ENCODE data around the gene RBM45.

The RBM45 gene

DNA sequence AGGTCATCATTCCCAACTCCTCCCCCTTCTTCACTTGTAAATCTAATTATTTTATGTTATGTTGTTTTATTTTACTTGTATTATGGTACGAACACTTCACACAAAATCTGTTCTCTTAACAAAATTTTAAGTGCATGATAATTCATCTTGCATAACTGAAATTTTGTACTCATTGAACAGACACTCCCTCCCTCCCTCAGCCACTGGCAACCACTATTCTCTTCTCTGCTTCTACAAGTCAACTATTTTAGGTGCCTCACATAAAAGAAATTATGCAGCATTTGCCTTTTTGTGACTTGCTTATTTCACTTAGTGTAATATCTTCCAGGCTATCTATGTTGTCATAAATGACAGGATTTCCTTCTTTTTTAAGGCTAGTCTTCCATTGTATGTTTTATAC lies 51.7 kb downstream of the RBM45 start:
- no peak for DNase-seq

DNA sequence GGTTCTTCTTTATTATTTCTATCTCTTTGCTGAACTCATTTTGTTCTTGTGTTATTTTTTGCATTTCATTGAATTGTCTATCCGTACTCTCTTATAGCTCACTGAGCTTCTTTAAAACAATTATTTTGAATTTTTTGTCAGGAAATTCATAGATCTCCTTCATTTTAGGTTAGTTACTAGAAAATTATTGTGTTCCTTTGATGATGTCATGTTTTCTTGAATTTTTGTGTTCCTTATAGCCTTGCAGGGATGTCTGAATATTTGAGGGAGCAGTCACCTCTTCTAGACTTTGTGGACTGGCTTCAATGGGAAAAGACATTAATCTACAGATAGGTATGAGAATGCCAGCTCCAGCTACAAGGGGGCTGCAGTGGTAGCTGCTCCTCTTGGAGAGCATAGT lies 61.4 kb downstream of the RBM45 start:
- DNase-seq, result no peak

DNA sequence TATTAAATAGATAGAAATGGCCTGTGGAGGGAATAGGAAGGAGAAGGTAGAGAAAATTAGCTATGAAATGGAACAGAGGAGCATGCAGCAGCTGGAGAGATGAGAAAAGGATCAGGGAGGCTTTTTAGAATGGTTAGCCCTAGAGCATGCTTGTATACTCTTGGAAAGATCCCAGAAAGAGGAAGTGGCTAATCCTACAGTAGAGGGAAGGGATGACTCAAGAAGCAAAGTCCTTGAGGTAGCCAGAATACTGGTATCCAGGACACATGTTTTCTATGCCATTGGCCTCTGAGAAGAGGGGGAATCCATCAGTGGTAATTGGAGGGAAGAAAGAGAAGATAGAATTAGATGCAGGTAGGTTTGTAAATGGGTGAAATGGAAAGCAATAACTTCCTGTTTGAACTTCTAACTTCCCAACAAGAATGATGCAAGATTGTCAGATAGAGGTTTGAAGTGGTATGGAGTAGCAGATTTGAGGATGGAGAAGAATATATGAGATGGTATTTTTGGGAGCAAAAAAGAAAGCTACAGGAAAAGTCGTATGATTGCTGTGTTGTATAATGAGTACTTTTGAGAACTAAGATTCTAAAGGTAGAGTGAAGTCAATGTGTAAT lies 64.9 kb downstream of the RBM45 start:
- DNase-seq, result no peak

Data from NCI-H1694 treated with DMSO at 0.1 percent for 48 hours (cell line).